ENCODE results near the gene SWT1. TPM values are rescaled to one million over a fixed set of nuclear protein-coding genes. Genes with fewer than 3 reads are reported as not detected.
"Not testable (repeated sequence)": the region's sequence is repeated elsewhere in the genome, so short reads cannot be mapped to it uniquely, and the experiment has no call there.

The SWT1 gene
- total RNA-seq, 1 donor from 2014 or later, result 6.1 TPM

DNA sequence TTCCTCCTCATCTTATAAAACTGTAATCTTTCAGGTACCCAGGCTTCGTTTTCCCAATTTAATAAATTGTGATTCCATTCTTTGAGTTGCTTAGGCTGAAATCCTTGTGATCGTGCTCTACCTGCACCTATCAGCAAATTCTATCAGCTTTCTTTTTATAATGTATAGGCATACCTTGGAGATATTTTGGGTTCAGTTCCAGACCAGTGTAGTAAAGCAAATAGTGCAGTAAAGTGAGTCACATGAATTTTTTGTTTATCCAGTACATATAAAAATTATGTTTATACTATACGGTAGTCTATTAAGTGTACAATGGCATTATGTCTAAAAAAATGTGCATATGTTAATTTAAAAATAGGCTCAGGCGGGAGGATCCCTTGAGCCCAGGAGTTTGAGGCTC lies 5.5 kb downstream of the SWT1 start:
- intact Hi-C loops (cut with DNase I), result no loop called here
- ATAC-seq (ENCODE audit: poor library complexity), result no peak
- DNase-seq, result no peak

DNA sequence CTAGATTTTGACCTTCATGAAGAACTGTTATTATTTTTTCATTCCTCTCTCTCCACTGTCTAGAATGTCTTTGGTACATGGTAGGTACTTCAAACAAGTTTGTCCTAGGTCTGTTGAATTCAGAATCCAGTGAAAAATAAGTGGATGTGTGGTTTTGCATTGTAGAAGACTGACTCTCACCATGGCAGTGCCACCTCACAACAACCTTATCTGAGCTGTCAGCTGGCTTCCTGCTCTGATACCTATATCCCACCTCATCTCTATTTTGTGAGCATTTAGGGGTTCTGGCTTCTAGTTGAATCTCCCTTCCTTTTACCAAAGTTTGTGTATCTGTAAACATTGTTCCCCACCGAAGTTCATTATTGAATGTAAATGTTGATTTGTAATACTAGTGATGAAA lies 9.1 kb downstream of the SWT1 start:
- ATAC-seq (ENCODE audit: poor library complexity) (no peak), DNase-seq (no peak)
- intact Hi-C loops (cut with DNase I), result no loop called here

DNA sequence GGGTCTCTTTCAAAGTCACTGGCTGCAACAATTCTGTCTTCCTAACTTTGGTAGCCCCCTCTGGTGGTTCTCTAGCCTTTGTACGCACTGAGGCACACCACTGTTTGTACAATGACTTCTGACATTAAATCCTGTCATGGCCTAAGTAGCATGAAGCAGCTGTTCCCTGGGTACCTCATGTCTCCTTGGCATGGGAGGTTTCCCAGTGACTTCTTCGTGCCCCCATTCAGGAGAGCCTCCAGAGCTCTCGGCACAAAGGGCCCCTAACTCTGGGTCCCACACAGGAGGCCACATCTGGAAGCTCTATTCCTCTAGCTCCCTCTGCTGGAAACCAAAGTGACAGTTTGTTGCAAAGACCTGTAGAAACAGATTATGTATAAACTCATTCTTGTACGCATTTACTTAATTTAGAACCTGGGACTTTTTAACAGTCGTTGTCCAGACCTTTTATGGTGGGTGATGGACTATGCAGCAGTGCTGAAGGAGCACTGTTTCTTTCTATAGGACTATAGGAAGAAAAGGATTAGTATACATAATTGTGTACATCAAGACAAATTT lies 13.4 kb downstream of the SWT1 start:
- ATAC-seq (ENCODE audit: poor library complexity) (peak; percentile 65), DNase-seq (no peak)

DNA sequence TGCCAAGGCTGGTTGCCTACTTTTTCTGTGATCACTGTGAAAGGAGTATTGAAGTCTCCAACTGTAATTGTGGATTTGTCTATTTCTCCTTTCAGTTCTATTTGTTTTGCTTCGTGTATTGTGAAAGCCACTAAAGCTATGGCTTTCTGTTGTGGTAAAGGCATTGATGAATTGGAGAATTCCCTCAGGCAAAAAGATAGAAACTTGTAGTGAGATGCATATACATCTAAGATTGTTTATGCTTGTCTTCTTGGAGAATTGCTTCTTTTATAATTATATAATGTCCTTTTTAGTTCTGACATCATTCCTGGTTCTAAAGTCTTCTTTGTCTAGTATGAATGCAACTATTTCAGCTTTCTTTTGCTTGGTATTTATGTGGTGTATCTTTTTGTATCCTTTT lies 36.8 kb downstream of the SWT1 start:
- DNase-seq, result no peak
- no peak for ATAC-seq (ENCODE audit: poor library complexity)
- intact Hi-C loops (cut with DNase I), result no loop called here

More for the DNA sequence above, 13.4 kb downstream of the SWT1 start:
- intact Hi-C loops (cut with DNase I), result no loop called here

DNA sequence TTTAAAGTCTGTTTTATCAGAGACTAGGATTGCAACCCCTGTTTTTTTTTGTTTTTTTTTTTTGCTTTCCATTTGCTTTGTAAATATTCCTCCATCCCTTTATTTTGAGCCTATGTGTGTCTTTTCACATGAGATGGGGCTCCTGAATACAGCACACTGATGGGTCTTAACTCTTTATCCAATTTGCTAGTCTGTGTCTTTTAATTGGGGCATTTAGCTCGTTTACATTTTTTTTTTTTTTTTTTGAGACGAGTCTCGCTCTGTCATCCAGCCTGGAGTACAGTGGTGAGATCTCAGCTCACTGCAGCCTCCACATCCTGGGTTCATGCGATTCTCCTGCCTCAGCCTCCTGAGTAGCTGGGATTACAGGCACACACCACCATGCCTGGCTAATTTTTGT lies 41.7 kb downstream of the SWT1 start:
- ATAC-seq (ENCODE audit: poor library complexity); DNase-seq; intact Hi-C loops (cut with DNase I): not testable (repeated sequence)

DNA sequence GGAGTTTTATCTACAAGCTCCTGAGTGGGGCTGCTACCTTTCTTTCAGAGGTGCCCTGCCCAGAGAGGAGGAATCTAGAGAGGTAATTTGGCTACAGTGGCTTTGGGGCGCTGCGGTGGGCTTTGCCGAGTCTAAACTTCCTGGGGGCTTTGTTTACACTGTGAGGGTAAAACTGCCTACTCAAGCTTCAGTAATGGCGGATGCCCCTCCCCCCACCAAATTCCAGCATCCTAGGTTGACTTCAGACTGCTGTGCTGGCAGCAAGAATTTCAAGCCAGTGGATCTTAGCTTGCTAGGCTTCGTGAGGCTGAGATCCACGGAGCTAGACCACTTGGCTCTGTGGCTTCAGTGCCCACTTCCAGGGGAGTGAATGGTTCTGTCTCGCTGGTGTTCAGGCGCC lies 43.9 kb downstream of the SWT1 start:
- ATAC-seq (ENCODE audit: poor library complexity) (no peak), DNase-seq (no peak)
- intact Hi-C loops (cut with DNase I), result no loop called here

DNA sequence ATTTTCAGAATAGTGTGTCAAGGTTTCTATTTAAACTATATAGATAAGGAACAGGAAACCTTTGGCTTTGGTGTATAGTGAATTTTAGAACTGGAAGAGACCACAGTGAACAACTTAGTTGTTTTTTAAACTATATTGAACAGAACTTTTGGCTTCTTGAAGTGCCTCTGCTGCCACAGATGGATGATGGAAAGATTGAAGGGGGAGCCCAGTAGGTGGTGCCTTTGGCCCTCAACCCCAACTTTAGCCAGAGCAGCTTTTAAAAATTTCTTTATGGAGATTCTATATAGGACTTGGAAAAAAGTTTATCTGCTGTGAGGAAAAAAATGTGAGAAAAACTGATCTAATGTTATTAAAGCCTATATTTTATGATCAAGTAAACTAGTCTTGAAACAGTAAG lies 50.2 kb downstream of the SWT1 start:
- ATAC-seq (ENCODE audit: poor library complexity) (no peak), DNase-seq (no peak)
- intact Hi-C loops (cut with DNase I), result no loop called here

DNA sequence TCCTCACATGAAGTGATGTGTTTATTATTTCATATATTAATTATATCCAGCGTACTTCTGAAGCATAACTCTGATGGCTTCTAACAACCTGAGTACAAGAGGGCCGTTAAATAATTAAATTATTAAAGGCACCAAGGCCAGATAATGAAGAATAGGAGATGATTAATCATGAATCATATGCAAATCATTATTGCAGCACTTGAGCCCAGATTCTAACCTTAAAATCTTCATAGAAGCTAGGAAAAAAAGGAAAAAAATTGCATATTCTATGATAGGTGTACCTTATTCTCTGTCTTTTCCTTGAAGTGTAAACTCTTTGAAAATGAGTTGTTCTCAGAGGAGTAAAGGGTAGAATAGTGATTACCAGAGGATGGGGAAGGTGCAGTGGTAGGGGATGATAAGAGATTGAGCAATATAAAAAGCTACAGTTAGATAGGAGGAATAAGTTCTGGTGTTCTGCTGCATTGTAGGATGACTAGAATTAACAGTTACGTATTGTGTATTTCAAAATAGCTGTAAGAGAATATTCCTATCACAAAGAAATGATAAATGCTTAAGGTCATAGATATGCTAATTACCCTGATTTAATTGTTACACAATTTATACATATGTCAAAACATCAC lies 51.1 kb downstream of the SWT1 start:
- ATAC-seq (ENCODE audit: poor library complexity) (no peak), DNase-seq (no peak)
- intact Hi-C loops (cut with DNase I), result no loop called here

DNA sequence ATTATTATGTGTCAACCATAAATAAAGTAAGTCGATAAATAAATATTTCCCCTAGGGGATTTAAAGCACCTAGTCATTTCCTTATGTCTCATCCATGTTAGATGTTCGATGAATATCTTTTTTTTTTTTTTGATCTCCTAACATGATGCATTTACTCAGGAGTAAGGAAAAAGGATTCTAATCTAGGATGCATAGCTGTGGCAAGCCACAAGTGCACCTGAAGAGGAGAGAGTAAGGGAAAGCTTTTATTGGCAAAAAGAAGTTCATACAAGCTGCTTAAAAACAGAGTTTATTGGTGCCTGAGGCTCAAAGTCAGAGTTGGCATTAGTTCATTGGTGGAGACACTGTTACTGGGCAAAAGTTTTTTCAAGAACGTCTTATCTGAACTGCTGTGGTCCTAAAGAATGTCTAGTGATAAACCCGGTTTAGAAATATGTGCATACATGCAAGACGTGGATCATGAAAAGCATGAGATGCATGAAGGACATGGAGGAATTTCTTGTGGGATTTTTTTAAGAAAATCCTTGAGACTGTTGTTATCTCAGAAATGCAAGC lies 51.7 kb downstream of the SWT1 start:
- intact Hi-C loops (cut with DNase I), result no loop called here
- ATAC-seq (ENCODE audit: poor library complexity) (no peak), DNase-seq (no peak)

DNA sequence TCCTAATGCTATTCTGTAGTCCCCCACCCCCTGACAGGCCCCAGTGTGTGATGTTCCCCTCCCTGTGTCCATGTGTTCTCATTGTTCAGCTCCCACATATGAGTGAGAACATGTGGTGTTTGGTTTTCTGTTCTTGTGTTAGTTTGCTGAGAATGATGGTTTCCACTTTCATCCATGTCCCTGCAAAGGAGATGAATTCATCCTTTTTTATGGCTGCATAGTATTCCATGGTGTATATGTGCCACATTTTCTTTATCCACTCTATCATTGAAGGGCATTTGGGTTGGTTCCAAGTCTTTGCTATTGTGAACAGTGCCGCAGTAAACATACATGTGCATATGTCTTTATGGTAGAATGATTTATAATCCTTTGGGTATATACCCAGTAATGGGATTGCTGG lies 52.4 kb downstream of the SWT1 start:
- DNase-seq; ATAC-seq (ENCODE audit: poor library complexity); intact Hi-C loops (cut with DNase I): not testable (repeated sequence)

DNA sequence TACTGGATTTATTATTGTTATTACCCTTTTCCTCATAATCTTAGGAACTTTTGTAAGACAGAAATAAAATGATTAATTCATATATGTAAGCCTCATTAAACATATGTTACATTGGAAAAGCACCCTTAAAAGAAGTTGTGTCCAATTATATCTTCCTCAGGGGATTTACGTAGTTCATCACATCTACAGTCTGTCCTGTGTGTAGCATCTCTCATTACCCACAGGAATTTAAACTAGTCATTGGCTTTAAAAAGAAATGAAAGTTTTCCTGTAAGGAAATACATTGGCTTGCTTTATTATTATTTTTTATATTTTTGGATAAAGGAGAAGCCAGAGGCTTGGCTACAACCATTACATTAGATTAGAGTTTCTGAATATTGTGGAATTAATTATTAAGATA lies 56.1 kb downstream of the SWT1 start:
- ATAC-seq (ENCODE audit: poor library complexity) (no peak), DNase-seq (no peak)
- intact Hi-C loops (cut with DNase I), result no loop called here

DNA sequence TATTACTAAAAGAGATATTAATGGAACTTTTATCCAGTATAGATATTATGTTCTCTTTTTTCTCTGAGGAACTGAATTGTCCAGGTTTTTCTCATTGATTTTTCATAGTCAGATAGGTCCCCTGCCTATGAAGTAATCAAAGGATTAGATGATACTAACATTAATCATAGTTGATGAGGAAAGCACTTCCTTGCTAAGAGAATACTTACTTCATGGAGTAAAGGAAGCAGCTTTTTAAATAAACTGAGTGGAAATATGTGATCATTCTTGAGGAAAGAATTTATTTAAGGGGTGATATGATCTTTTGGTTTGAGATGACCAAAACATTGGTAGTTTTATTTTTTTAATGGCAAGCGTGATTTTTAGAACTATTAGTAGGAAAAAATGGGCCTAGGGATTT lies 58.9 kb downstream of the SWT1 start:
- ATAC-seq (ENCODE audit: poor library complexity), result no peak
- DNase-seq, result no peak
- intact Hi-C loops (cut with DNase I), result no loop called here

DNA sequence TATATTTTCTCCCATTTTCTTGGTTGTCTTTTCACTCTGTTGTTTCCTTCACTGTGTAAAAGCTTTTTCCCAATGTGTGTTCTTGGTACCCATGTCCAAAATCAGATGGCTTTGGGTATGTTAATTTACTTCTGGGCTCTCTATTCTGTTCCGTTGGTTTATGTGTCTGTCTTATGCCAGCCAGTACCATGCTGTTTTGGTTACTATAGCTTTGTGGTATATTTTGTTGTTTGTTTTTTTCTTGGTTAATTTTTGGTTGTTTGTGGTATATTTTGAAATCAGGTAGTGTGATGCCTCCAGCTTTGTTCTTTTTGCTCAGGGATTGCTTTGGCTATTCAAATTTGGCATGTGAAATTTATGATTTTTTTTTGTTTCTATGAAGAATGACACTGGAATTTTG lies 67.2 kb downstream of the SWT1 start:
- DNase-seq (no peak), ATAC-seq (ENCODE audit: poor library complexity) (no peak)
- intact Hi-C loops (cut with DNase I), result no loop called here

DNA sequence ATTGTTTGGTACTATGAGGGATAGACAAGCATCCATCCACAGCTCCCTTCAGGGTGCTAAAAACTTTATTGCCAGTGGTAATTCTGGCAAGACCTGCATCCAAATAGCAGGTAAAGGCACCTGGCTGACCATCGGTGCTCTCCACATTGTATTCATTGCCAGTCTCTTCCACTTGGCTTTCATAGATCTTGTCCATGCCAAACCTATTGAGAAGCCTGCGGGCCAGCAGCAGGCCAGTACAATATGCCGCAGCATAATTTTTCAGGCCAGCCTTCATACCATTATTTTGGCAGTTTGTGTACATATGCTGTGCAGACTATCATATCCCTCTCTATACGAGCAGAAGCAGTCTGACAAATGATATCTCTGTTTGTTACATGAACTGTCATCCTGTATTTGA lies 70.2 kb downstream of the SWT1 start:
- intact Hi-C loops (cut with DNase I), result no loop called here
- DNase-seq, result no peak
- no peak for ATAC-seq (ENCODE audit: poor library complexity)

DNA sequence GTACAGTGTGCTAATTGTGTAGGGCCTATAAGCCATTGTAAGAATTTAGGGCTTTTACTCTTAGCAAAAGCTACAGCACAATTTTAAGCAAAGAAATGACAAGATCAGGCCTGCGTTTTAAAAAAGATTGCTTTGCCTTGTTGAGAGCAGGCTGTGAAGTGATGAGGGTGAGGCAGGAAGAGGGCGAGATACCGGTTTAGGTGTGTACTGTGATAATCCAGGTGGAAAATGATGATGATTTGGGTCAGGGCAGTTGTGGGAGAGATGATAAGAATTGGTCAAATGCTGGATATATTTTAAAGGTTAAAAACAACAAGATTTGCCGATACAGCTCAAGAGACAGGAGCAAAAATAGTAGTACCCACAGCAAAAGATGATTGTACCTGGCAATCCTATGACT lies 72.0 kb downstream of the SWT1 start:
- intact Hi-C loops (cut with DNase I), result no loop called here
- no peak for ATAC-seq (ENCODE audit: poor library complexity)
- no peak for DNase-seq

DNA sequence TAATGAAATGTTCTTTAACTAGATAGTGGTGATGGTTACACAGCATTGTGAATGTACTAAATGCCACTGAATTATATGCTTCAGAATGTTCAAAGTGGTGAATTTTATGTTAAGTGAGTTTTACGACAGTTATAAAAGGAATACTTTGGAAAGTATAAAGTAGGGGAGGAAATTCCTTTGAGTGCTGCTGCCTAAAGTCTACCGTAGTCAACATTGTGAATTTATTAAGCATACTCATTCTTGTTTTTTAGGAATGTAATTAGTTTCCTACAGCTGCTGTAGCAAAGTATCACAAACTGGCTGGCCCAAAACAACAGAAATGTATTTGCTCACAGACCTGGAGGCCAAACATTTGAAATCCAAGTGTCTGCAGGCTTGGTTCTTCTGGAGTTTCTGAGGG lies 73.0 kb downstream of the SWT1 start:
- no peak for ATAC-seq (ENCODE audit: poor library complexity)
- intact Hi-C loops (cut with DNase I), result loop anchor here (10.0 kb wide), 1 partner anchor 445 kb away; no protein-coding TSS in a partner anchor
- DNase-seq, result no peak

DNA sequence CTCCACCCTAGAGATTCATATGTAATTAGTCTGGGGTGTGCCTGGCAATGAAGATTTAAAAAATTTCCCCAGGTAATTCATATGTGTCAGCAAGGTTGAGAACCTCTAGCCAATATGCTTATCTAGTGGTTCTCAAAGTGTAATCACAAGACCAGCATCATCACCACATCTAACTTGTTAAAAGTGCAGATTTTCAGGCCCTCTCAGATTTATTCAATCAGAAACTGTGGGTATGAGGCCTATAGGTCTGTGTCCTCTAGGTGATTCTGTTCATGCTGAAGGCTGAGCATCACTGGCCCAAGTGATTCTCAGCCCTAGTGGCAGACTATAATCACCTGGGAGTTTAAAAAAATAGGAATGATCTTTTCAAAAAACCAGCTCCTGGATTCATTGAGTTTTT lies 75.9 kb downstream of the SWT1 start:
- ATAC-seq (ENCODE audit: poor library complexity), result no peak
- no peak for DNase-seq
- intact Hi-C loops (cut with DNase I), result loop anchor here (10.0 kb wide), 1 partner anchor 442 kb away; no protein-coding TSS in a partner anchor

DNA sequence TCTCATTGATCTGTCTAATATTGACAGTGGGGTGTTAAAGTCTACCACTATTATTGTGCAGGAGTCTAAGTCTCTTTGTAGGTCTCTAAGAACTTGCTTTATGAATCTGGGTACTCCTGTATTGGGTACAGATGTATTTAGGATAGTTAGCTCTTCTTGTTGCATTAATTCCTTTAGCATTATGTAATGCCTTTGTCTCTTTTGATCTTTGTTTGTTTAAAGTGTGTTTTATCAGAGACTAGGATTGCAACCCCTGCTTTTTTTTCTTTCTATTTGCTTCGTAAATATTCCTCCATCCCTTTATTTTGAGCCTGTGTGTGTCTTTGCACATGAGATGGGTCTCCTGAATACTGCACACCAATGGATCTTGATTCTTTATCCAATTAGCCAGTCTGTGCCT lies 77.2 kb downstream of the SWT1 start:
- DNase-seq; ATAC-seq (ENCODE audit: poor library complexity): not testable (repeated sequence)
- intact Hi-C loops (cut with DNase I), result loop anchor here (10.0 kb wide), 1 partner anchor 441 kb away; no protein-coding TSS in a partner anchor

DNA sequence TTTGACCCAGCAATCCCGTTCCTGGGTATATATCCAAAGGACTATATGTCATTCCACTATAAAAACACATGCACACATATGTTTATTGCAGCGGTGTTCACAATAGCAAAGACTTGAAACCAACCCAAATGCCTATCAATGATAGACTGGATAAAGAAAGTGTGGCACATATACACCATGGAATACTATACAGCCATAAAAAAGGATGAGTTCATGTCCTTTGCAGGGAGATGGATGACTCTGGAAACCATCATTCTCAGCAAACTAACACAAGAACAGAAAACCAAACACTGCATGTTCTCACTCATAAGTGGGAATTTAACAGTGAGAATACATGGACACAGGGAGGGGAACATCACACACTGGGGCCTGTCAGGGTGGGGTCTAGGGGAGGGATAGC lies 80.2 kb downstream of the SWT1 start:
- ATAC-seq (ENCODE audit: poor library complexity); DNase-seq: not testable (repeated sequence)
- intact Hi-C loops (cut with DNase I), result loop anchor here (10.0 kb wide), 1 partner anchor 438 kb away; no protein-coding TSS in a partner anchor

DNA sequence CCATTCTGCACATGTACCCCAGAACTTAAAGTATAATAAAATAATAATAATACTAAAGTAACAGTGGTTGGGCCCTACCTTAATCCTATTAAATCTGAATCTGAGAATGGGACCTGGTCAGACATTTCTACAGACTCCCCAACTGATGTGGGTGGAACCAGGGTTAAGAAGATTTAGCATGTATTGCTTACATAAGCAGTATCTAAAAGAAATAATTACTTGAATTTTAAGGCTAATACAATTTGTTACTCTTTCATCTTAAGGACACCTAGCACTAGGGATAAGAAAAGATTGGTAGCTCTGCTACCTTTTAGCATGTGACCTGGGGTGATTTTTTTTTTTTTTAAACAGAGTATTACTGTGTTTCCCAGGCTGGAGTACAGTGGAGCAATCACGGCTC lies 80.7 kb downstream of the SWT1 start:
- ATAC-seq (ENCODE audit: poor library complexity) (no peak), DNase-seq (no peak)
- intact Hi-C loops (cut with DNase I), result loop anchor here (10.0 kb wide), 1 partner anchor 437 kb away; no protein-coding TSS in a partner anchor

Measured in Right ventricle myocardium superior (tissue), 1 donor.